ENCODE data around the gene DDX24.

DNA sequence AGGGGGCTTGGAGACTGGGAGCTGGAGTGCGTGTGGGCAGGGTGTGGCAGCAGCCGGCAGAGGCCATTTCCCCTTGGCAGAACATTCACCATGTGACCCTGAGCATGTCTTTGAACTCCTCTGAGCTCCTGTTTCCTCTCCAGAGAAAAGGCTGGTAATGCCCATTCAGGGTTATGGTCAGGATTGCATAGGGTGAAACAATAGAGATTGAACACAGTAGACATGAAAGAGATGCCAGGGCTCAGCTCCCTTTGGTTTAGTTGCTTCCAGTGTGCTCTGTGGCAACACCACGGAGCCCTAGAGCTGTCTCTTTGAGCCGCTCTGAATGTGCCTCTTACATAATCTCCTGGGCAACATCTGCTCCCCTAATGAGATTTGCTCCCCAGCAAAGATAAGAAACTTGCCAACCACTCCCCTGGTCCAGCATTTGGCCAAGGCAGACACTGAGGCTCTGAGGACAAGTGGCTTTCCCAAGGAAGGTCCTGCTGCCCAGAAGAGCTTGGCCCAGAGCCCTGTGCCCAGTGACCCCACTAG is 34.1 kb upstream of the DDX24 start:
- TF ChIP-seq, protein P1, sequence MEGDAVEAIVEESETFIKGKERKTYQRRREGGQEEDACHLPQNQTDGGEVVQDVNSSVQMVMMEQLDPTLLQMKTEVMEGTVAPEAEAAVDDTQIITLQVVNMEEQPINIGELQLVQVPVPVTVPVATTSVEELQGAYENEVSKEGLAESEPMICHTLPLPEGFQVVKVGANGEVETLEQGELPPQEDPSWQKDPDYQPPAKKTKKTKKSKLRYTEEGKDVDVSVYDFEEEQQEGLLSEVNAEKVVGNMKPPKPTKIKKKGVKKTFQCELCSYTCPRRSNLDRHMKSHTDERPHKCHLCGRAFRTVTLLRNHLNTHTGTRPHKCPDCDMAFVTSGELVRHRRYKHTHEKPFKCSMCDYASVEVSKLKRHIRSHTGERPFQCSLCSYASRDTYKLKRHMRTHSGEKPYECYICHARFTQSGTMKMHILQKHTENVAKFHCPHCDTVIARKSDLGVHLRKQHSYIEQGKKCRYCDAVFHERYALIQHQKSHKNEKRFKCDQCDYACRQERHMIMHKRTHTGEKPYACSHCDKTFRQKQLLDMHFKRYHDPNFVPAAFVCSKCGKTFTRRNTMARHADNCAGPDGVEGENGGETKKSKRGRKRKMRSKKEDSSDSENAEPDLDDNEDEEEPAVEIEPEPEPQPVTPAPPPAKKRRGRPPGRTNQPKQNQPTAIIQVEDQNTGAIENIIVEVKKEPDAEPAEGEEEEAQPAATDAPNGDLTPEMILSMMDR (IDR thresholded peaks at IDR 0.05; ENCODE audit: insufficient read depth, low read depth, low read length), result no peak
- no peak for TF ChIP-seq EZH2 (IDR thresholded peaks at IDR 0.05; ENCODE audit: insufficient read depth, low read length)
